HG03175 (cell line): Measurements from ENCODE around the gene MAG.

ENCODE experiments used
- ATAC-seq: cut with Tn5 transposase; IDR thresholded peaks from one replicate; pipeline ENCODE4 v1.9.1; 2021; ENCODE audit warnings: mild to moderate bottlenecking, moderate library complexity; ENCODE audit not compliant: unreplicated experiment

Gene MAG

DNA sequence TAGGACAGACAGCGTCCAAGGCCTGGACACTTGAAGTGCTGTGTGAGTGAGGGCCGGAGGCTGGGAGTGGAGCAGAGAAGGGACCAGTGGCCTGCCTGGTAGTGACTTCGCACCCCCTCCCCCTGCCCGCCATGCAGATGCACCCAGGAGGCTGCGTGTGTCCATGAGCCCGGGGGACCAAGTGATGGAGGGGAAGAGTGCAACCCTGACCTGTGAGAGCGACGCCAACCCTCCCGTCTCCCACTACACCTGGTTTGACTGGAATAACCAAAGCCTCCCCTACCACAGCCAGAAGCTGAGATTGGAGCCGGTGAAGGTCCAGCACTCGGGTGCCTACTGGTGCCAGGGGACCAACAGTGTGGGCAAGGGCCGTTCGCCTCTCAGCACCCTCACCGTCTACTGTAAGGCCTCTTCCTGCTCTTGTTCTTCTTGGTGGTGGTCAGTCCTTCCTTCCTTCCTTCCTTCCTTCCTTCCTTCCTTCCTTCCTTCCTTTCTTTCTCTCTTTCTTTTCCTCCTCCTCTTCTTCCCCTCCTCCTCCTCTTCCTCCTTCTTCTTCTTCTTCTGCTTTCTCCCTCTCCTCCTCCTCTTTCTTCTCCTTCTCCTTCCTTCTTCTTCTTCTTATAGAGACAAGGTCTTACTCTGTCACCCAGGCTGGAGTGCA, 49.7 kb downstream of the MAG start:
- no peak for ATAC-seq

DNA sequence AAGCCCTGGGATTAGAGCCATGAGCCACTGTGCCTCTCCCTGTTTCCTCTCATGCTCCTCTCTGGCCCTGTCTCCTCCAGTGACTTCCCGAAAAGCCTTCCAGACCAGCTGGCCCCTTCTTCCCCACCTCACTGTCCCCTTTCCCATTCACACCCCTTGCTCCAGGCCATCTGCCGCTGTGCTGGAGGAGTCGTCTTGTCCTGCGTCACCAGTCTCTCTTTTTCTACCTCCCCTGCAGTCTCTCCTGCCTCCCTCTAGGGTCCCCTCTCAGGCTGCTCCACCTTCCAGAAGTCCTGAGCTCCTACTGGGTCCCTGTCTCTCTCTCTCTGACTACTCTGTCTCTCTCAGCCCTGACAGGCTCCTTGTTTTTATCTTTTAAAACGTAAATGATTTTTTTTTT, 50.5 kb downstream of the MAG start:
- no peak for ATAC-seq

DNA sequence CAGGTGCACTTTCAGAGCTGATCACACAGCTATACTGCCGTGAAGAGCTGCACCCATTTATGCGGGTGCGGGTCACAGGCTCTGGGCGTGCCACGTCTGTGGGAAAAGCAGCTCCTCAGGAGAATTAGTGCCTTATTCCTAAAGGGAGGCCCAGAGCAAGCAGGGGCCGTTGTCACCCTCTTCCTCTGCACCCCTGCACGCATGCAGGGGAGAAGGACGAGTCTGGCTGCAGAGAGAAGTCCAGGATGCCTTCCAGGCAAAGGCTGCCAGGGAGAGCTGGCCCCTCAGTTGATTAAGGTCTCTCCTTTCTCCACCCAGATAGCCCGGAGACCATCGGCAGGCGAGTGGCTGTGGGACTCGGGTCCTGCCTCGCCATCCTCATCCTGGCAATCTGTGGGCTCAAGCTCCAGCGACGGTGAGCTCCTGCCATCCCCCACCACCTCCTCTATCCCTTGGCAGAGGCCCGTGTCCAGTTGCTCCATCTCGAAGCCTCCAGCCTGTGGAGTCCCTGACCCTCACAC, 52.6 kb downstream of the MAG start:
- ATAC-seq, result no peak

DNA sequence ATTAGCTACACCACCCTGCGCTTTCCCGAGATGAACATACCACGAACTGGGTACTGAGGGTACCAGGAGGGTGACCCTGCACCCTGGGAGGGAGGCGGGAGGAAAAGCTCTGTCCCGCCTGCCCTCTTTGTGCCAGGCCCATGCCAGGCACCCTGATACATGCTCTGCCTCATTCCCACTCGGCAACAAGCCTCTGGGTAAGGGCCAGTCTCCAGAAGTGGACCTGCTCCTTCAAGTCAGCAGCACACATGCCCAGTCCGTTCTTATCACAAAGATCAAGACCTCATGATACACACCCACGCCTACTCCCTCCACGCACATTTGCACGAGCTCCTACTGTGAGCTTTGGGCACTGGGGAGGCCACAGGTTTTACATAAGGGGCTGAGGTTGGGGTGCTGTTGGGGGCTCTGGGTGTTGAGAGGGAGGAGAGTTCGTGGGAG, 53.7 kb downstream of the MAG start:
- no peak for ATAC-seq

DNA sequence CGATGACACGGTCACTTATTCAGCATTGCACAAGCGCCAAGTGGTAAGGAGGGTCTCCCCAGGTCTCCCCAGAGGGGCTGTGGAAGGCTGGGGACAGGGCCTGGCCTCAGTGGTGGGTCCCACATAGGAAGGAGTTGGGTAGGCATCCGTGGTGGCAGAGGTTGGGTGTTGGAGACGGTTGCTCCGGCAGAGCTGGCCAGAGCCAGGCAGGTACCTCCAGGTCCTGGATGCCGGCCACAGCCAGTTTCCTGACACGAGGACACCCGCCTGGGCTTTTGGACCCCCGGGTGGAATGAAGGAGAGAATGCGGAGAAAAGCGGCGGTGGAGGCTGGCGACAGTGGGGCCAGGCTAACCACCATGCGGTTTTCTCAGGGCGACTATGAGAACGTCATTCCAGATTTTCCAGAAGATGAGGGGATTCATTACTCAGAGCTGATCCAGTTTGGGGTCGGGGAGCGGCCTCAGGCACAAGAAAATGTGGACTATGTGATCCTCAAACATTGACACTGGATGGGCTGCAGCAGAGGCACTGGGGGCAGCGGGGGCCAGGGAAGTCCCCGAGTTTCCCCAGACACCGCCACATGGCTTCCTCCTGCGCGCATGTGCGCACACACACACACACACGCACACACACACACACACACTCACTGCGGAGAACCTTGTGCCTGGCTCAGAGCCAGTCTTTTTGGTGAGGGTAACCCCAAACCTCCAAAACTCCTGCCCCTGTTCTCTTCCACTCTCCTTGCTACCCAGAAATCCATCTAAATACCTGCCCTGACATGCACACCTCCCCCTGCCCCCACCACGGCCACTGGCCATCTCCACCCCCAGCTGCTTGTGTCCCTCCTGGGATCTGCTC, 54.5 kb downstream of the MAG start:
- no peak for ATAC-seq

DNA sequence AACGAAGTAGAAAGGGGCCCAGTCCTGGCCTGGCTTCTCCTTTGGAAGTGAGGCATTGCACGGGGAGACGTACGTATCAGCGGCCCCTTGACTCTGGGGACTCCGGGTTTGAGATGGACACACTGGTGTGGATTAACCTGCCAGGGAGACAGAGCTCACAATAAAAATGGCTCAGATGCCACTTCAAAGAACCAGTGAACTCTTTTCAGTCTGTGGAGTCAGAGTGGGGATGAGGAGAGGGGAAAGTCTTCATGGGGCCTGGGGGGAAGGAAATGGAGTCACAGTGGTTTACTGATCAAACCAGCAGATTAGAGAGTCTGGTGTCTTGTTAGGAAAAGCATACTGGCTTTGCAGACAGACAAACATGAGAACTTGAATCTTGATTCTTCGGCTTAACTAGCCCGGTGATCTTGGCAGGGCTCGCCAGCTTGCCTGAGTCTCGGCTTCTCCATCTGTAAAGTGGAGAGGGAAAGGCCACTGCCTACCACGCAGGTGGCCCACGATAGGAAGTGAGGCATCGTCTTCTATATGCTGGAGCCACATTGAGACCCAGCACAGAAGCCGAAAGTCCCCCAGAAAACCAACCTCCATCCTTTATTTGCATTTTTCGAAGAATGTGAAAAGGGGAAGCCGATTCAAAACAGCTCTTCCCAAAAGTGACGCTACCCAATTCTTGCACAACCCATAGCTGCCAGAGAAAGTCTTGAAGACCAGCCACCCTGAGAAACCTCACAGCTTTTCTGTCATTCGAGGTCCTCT, 55.4 kb downstream of the MAG start, which contains the start of gene FFAR1:
Gene FFAR1 (plus strand): TSS at position 732 of the 759 bp plus-strand sequence. CDS start 3,650 bp downstream, outside the sequence.
- ATAC-seq, result no peak

DNA sequence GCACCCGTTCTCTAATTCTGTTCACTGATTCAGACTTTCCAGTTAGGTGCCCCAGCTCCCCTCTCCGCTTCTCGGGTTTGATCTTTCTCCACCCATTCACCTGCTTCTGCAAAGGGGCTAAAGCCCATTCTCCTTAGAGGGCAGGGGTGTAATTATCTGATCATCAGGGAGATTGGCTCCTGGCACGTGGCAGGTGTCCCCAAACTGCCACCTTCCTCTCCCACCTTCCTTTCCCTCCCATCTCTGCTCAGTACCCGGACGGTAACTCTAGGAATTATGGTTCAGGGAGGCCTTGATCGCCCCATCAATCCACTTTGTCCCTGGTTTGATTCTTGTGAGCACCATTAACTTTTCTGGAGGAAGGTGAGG, 56.0 kb downstream of the MAG start:
- ATAC-seq, result no peak

DNA sequence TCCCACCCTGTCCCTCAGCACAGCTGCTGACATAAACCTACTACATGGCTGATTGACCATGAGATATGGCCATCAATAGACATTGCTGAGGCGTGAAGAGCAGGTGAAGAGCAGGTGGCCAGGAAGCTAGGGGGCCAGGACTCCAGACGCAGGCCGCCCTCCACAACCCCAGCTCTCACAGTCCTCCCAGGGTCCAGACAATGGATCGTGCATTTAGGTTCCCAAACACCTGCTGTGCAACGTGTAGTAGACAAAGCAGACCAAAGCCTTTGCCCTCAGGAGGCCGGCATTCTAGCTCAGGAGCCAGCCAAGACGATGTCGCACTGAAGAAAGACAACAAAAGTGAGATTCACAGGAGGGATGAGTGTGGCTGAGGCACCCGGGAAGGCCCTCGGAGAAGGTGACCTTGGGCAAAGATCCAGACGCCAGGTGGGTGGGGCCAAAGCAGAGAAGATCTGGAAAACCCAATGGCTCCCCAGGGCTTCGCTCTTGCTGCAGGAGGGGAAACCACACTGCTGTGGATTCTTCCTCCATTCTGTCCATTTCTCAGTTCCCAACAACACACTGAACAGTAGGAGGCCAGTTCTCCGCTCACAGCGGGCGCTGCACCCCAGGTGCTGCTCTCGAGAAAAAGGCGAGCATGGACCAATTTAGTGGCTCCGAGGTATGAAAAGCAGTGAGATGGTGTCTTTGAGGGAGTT, 57.1 kb downstream of the MAG start:
- no peak for ATAC-seq

DNA sequence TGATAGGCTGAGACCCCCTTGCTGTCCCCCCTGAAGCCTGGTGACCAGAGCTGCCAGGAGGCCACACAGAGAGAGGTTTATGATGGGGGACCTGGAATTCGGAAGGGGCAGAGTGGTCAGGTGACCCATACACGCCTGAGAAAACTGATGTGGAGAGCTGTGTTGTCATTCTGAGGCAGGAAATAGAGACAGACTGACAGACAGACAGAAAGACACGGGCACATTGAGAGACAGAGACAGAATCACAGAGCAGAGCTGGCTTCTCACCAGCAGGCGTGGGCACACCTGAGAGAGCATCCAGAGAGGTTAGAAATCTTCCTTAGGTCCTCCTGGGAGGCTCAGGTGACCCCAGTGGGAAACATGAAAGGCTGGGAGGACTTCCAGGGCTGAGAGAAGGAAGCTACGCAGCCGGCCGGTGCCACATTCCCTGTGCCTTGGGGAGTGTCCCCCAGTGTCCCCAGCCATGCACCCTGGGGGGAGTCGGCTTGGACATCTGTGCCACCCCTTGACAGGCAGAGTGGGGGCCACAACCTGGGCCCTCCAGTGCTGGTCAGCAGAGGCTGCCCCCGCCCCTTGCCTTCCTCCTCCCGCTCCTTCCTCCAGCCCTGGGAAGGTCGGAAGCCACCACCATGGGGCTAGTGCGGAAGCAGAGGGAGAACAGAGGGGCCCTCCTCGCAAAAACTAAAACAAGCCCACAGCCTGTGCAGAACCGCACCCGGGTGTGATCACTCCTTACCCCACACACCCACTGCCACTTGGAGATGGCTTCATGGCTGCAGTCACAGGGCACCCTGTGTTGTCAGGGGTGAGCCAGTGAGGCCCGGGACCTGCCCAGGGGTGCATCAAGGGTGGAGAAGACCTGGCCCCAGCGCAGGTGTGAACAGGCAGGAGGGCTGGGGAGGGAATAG, 57.9 kb downstream of the MAG start:
- no peak for ATAC-seq

DNA sequence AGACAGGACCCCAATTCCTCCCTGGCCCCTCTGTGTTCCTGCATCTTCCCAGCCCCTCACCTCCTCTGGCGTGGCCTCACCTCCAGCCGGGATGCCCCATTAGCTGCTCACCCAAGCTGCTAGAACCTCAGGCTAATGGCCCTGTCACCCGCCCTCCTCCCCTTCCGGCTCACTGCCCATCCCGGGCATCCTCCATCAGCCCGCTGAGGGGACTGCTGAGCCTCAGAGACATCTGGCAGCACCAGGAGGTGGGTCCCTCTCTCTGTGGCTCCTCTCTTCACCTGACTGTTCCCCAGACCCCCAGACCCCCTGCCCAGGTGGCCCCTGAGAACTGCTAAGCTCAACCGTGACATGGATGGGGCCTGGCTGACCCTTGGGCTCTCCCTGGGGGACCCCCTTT, 58.6 kb downstream of the MAG start:
- ATAC-seq, result no peak

DNA sequence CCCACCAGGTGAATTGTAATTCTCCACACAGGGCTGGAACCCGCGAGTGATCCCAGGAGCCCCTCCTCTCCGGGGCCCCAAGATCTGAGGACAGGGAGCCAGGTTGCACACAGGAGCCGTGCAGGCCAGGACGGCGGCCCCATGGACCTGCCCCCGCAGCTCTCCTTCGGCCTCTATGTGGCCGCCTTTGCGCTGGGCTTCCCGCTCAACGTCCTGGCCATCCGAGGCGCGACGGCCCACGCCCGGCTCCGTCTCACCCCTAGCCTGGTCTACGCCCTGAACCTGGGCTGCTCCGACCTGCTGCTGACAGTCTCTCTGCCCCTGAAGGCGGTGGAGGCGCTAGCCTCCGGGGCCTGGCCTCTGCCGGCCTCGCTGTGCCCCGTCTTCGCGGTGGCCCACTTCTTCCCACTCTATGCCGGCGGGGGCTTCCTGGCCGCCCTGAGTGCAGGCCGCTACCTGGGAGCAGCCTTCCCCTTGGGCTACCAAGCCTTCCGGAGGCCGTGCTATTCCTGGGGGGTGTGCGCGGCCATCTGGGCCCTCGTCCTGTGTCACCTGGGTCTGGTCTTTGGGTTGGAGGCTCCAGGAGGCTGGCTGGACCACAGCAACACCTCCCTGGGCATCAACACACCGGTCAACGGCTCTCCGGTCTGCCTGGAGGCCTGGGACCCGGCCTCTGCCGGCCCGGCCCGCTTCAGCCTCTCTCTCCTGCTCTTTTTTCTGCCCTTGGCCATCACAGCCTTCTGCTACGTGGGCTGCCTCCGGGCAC, 59.6 kb downstream of the MAG start:
- ATAC-seq, result no peak

DNA sequence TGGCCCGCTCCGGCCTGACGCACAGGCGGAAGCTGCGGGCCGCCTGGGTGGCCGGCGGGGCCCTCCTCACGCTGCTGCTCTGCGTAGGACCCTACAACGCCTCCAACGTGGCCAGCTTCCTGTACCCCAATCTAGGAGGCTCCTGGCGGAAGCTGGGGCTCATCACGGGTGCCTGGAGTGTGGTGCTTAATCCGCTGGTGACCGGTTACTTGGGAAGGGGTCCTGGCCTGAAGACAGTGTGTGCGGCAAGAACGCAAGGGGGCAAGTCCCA, 60.2 kb downstream of the MAG start:
- ATAC-seq, result no peak

DNA sequence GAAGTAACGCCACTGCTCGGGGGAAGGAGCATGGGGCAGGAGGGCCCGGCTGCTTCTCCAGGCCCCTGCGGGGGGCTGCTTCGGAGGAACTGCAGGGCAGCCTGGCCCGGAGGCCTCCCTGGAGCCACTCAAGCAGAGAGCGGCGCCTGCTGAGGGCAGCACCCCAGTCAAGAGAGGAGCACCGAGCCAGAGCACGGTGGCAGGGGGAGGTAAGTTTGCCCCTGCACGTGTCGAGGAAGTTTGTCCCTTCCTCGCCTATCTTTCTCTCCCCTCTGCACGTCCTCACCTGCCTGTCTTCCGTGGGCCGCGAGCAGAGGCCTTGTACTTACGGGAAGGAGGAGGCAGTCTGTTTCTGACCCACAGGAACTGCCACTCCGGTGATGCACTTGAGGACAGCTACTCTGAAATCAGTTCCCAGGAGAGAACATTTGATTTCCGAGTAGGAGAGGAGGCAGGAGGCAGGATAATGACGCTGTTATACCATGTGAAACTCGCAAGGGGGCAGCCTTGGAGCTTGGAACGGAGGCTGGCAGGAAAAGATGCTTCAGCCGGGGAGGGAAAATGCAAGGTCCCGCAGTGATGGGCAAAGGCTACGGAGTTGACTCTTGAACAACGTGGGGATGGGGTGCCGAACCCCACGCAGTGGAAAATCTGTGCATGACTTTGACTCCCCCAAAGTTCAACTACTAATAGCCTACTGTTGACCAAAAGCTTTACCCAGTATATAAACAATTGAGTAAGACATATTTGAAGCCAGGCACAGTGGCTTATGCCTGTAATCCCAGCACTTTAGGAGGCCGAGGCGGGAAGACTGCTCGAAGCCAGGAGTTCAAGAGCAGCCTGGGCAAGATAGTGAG, 60.7 kb downstream of the MAG start:
- ATAC-seq, result no peak

DNA sequence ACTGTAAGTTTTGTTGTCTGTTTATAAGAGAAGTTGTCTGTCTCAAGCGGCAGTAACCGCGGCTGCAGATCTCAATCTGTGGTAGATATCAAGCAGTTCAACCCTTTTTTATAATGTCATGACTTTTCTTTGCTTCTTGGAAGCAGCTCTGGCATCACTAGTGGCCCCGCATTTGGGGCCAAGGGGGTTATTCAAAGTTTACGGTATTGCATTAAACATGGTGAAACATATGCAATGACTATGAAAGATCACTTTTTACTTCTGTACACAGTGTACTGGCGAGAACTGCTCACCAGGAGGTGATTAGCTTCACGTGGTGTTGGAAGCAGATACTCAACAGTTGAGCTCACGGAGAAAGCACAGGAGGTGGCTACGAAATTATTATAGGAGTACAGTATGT, 61.7 kb downstream of the MAG start:
- ATAC-seq, result no peak

DNA sequence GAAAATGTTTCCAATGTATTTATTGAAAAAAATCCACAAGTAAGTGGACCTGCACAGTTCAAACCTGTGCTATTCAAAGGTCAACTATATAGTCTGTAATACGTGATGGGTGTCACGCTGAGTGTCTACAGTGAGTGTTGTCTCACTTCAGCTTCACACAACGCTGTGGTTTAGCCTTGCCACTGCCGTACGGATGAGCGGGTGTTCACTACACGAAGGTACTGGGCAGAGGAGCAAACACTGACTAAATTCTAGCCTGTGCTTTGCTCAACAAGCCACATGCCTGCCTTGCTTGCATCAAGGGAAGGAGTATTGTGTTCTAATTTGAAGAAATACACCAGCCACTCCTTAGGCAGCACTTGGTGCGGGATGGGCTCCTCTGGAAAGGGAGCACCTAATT, 62.9 kb downstream of the MAG start:
- no peak for ATAC-seq

DNA sequence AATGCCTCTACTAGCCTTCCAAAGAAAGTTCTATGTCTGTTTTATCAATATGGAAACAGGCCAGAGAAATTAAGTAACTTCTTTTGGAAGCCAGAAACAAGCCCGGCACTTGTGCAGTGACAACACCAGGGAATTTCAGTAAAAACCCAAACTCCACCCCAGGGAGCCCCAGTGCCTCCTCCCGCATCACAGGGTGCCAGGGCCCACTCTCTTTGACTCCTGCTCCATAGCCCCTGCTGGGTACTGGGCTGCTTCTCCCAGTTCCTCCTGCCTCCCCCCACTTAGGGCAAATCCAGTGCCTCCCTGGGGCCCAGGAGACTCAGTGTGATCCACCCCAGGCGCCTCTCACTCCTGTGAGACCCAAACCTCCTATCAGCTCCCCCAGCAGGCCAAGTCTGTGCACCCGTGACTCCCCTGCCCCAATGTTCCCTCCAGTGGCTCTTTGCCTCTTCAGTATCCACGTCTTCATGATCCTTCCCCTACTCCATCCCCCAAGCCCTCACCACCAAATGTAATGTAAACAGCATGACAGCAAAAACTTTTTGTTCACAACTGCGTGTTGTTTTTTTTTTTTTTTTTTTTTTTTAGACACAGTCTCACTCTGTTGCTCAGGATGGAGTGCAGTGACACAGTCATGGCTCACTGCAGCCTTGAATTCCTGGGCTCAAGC, 64.0 kb downstream of the MAG start:
- no peak for ATAC-seq

DNA sequence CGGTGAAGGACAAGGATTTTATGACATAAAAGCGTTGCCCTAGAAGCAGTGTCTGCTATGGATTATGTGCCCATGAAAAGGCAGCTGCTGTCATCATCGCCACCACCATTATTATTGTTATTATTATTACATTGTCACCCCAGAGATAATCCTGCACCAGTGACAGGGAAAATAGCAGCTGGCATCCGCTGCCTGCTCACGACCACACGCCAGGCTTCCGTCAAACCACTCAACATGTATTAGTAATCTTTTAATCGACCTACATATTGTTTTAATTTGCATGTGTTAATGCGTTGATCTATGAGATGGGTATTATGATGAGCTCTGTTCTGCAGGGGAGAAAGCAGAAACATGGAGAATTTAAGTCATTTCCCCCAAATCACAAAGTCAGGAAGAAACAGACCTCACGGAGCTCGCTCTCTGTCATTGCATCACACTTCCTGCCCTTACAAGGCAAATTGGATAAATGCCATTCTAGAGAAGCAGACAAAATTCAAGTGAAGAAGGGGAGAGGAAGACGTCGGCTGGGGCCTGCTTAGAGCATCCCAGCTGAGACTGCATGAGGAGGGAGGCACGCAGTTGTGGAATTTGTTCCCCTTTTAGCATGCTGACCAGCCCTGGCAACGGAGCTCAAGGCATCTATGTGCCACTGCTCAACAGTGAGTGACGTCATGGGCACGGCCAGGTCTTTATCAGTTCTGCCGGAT, 66.1 kb downstream of the MAG start, which contains the start of gene FFAR3:
Gene FFAR3 (plus strand): TSS at position 594 of the 707 bp plus-strand sequence. CDS start 431 bp downstream, outside the sequence.
- ATAC-seq, result no peak
